Right ventricle myocardium superior (tissue), 1 donor: ENCODE measurements around the gene G6PC1. TPM values are rescaled to one million over a fixed set of nuclear protein-coding genes. Genes with fewer than 3 reads are reported as not detected.
A peak's percentile ranks its signal among the peaks of the same experiment; 100 is the strongest.
"Not testable (repeated sequence)": the region's sequence is repeated elsewhere in the genome, so short reads cannot be mapped to it uniquely, and the experiment has no call there.

Experiments
- ATAC-seq: fragments of 200-7000 bp; cut with Tn5 transposase; one replicate; pipeline ENCODE4 v1.9.1; 2020; ENCODE audit warnings: mild to moderate bottlenecking; ENCODE audit not compliant: poor library complexity
- DNase-seq: peaks from one replicate; pipeline ENCODE4 v3.0.0-alpha.2; 2020
- intact Hi-C: fragments of 100-400 bp; cut with DNase I; formaldehyde crosslinking; loops from one replicate; pipeline ENCODE4 v1.11.2; 2022
- long read RNA-seq: library from polyadenylated mRNA; unstranded; transcript quantifications from one replicate; pipeline ENCODE4 v2.0.0, GENCODE V29; 2021
- total RNA-seq: library from RNA; stranded (reverse); fragmentation: NEBNext Ultra II Directional; extraction: Animal tissue kit (Norgen Biotek cat#: 25700); gene quantifications from one replicate; pipeline ENCODE4 v1.2.1, GENCODE V29; 2021
- donor health status: DM: no; HTN: yes; CAD: no; lungs with severe emphysema.

G6PC1 gene
- not detected for total RNA-seq
- long read RNA-seq: 0 reads

DNA sequence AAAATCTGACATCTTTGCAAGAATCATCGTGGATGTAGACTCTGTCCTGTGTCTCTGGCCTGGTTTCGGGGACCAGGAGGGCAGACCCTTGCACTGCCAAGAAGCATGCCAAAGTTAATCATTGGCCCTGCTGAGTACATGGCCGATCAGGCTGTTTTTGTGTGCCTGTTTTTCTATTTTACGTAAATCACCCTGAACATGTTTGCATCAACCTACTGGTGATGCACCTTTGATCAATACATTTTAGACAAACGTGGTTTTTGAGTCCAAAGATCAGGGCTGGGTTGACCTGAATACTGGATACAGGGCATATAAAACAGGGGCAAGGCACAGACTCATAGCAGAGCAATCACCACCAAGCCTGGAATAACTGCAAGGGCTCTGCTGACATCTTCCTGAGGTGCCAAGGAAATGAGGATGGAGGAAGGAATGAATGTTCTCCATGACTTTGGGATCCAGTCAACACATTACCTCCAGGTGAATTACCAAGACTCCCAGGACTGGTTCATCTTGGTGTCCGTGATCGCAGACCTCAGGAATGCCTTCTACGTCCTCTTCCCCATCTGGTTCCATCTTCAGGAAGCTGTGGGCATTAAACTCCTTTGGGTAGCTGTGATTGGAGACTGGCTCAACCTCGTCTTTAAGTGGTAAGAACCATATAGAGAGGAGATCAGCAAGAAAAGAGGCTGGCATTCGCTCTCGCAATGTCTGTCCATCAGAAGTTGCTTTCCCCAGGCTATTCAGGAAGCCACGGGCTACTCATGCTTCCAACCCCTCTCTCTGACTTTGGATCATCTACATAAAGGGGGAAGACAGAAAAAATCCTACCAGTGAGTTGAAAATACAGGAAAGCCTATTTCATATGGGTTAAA, at the start of gene G6PC1:
TSS of gene G6PC1 (plus strand) at position 340 of the 872 bp plus-strand sequence. CDS start at position 418, 78 bp downstream.
- DNase-seq (no peak), ATAC-seq (no peak)
- intact Hi-C loops: no loop called here

DNA sequence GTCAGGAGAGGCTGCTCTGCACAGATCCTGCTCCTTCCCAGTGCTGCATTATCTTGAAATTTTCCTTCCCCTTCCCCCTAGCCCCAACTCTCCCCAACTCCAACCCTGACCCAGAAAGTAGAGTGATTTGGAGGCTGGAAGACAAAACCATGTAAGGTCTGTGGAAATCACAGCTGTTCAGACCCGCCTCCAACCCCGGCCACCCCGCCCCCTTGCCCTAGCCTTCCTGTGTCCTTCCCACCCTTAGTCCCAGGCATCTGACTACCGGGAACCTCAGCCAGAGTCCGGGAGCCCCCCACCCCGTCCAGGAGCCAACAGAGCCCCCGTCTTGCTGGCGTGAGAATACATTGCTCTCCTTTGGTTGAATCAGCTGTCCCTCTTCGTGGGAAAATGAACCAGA, 49.6 kb upstream of the G6PC1 start, which contains the start of gene AOC3:
TSS of gene AOC3 (plus strand) at position 246 of the 400 bp plus-strand sequence. CDS start at position 391, 145 bp downstream.
- ATAC-seq (peak; percentile 36), DNase-seq (peak; percentile 68)
- intact Hi-C loops: no loop called here

DNA sequence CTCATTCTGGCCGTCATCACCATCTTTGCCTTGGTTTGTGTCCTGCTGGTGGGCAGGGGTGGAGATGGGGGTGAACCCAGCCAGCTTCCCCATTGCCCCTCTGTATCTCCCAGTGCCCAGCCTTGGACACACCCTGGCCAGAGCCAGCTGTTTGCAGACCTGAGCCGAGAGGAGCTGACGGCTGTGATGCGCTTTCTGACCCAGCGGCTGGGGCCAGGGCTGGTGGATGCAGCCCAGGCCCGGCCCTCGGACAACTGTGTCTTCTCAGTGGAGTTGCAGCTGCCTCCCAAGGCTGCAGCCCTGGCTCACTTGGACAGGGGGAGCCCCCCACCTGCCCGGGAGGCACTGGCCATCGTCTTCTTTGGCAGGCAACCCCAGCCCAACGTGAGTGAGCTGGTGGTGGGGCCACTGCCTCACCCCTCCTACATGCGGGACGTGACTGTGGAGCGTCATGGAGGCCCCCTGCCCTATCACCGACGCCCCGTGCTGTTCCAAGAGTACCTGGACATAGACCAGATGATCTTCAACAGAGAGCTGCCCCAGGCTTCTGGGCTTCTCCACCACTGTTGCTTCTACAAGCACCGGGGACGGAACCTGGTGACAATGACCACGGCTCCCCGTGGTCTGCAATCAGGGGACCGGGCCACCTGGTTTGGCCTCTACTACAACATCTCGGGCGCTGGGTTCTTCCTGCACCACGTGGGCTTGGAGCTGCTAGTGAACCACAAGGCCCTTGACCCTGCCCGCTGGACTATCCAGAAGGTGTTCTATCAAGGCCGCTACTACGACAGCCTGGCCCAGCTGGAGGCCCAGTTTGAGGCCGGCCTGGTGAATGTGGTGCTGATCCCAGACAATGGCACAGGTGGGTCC, 49.0 kb upstream of the G6PC1 start:
- DNase-seq, intact Hi-C loops, ATAC-seq: not testable (repeated sequence)

DNA sequence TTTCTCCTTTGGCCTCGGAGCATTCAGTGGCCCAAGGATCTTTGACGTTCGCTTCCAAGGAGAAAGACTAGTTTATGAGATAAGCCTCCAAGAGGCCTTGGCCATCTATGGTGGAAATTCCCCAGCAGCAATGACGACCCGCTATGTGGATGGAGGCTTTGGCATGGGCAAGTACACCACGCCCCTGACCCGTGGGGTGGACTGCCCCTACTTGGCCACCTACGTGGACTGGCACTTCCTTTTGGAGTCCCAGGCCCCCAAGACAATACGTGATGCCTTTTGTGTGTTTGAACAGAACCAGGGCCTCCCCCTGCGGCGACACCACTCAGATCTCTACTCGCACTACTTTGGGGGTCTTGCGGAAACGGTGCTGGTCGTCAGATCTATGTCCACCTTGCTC, 48.2 kb upstream of the G6PC1 start:
- DNase-seq: no peak
- intact Hi-C loops: no loop called here
- no peak for ATAC-seq

DNA sequence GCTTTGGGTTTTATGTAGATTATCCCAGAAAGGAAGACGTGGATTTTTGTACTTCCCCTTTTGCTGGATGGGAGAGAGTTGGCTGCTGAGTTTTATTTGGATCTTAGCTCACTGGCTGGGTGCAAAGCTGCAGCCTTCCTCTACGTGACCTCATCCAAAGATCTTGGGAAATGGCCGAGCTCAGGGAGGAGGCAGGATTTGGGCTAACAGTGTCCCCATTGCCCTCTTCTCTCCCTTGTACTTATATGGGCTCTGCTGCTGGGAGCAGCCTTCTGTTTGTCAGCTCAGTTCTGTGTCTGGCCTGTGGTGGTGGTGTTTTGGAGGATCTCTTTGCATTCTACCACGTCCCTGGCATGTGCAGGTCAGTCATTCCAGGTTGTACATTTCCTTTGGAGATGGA, 47.6 kb upstream of the G6PC1 start:
- DNase-seq (no peak), ATAC-seq (no peak)
- intact Hi-C loops: no loop called here

DNA sequence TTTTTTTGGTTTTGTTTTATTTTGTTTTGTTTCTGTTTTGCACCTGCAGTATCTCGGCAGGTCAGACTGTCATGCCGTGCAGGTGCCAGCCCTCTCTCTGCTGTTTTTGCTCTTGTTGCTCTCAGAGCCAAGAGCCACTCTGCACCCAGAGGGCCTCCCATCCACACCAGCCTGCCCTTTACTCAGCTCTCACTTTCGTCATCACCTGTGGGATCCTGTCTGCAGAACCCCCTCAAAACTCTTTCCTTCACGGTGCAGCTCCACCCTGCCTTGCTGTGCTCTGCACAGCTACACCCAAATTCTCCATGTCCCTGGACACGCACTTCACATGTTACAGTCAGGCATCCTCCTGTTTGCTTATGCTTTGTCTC, 47.0 kb upstream of the G6PC1 start:
- ATAC-seq: no peak
- DNase-seq: no peak
- intact Hi-C loops: no loop called here

DNA sequence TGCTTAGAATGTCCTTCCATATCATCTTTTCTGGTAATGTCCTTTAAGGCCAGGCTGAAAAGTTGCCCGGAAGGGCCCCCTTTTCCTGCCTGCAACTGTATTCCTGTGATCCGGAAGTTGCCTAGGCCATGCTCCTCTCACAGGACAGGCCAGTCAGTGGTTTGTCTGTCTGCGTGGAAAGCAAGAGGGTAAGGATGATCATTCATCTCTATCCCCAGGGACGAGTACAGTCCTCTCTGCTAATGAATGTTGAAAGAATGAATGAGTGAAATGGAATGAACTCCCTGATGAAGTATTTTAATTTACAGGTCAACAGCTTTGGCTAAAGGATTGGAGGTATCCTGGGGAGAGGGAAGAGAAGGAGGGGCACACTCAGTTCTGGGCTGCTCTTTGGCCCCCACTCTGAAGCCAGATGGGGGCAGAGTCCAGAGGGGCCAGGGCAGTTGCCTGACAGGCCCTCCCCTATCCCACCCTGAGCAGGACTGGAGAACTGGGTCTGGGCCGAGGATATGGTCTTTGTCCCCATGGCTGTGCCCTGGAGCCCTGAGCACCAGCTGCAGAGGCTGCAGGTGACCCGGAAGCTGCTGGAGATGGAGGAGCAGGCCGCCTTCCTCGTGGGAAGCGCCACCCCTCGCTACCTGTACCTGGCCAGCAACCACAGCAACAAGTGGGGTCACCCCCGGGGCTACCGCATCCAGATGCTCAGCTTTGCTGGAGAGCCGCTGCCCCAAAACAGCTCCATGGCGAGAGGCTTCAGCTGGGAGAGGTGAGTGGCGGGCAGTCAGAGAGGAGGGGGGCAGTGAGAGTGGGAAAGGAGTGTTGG, 46.4 kb upstream of the G6PC1 start:
- intact Hi-C loops: no loop called here

DNA sequence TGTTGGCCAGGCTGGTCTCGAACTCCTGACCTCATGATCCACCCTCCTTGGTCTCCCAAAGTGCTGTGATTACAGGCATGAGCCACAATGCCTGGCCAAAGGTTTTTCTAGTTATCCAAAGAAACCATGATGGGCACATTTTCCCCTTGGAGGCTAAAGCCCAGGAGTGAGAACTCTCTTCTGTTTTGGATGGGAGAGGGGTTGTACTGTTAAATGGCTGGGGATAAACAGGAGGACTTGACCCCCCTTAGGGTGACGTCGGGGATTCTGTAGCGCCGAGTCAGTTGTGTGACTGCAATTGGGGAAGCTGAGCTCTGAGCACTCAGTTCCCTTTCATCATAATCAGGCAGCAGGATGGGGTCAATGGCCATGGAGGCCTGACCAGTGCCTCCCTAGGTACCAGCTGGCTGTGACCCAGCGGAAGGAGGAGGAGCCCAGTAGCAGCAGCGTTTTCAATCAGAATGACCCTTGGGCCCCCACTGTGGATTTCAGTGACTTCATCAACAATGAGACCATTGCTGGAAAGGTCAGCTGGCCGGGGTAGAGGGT, 45.5 kb upstream of the G6PC1 start:
- intact Hi-C loops: no loop called here
- DNase-seq: no peak
- no peak for ATAC-seq

More for the DNA sequence above, 46.4 kb upstream of the G6PC1 start:
- no peak for ATAC-seq
- no peak for DNase-seq

DNA sequence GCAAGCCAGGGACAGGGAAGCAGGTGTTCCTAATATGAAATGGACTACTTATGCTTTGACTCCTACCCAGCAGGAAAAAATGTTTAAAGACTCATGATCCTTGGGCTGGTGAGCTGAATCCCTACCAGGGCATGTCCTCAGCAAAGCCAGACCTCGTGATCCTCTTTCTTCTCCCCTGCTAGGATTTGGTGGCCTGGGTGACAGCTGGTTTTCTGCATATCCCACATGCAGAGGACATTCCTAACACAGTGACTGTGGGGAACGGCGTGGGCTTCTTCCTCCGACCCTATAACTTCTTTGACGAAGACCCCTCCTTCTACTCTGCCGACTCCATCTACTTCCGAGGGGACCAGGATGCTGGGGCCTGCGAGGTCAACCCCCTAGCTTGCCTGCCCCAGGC, 44.5 kb upstream of the G6PC1 start:
- intact Hi-C loops, ATAC-seq, DNase-seq: not testable (repeated sequence)

DNA sequence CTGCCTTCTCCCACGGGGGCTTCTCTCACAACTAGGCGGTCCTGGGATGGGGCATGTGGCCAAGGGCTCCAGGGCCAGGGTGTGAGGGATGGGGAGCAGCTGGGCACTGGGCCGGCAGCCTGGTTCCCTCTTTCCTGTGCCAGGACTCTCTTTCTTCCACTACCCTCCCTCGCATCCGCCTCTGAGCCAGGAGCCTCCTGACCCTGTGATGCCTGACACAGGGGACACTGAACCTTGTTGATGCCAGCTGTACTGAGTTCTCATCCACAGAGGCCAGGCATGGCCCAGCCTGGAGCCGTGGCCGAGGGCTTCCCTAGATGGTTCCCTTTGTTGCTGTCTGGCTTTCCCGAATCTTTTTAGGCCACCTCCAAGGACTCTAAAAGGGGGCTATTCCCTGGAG, 44.1 kb upstream of the G6PC1 start:
- ATAC-seq, intact Hi-C loops, DNase-seq: not testable (repeated sequence)

DNA sequence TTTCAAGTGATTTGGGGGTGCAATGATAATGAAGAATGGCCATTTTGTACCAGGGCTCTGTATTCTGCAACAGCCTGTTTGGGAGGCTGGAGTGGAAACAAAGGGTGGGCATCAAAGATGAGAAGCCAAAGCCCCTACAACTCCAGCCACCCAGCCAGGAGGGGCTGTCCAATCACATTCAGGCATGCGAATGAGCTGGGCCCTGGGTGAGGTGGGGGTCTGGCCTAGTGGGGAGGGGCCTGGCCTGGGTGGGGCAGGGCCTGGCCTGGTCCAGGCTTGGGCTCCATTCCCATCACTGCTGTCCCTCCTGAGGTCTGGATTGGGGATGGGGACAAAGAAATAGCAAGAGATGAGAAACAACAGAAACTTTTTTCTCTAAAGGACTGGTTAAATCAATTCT, 43.2 kb upstream of the G6PC1 start:
- DNase-seq (no peak), ATAC-seq (no peak)
- intact Hi-C loops: no loop called here

DNA sequence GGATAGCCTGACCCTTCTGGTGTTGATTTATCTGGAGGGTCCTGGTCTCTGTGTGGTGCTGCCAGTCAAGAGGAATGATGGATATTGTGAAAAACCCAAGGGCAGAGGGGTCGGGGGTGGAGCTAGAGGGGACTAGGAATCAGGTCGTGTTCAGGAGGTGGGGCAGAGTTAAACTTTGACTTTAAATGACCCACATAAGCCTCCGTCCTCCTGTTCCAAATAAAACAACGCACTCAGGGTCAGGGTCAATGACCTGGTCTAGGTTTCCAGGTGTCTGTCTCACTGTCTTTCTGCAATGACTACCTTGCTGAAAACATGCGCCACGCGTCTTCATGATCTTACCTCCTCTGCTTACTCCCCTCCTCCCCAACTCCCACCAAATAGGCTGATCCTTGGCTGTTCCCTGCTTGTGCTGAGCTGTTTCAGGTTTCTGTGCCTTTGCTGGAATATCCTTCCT, 34.9 kb upstream of the G6PC1 start:
- ATAC-seq (no peak), DNase-seq (no peak)
- intact Hi-C loops: no loop called here

DNA sequence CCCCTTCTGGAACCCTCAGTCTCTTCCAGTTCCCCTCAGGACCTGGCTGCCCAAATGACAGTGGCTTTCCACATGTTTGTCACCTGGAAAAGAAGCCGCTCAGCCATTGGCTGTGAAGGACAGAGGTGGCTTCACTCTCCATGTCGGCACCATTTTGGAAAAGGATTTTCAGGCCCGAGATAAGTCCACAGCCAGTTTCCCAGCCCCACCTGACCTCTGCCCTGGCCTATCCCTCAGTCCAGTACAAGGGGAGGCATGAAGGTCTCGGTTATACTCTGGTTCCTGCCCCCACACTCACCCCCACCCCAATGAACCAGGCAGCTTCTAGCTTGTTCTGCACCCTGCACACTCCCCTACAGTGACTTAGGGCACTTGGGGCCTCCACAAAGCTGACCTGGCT, 34.4 kb upstream of the G6PC1 start:
- intact Hi-C loops: no loop called here
- ATAC-seq: no peak

DNA sequence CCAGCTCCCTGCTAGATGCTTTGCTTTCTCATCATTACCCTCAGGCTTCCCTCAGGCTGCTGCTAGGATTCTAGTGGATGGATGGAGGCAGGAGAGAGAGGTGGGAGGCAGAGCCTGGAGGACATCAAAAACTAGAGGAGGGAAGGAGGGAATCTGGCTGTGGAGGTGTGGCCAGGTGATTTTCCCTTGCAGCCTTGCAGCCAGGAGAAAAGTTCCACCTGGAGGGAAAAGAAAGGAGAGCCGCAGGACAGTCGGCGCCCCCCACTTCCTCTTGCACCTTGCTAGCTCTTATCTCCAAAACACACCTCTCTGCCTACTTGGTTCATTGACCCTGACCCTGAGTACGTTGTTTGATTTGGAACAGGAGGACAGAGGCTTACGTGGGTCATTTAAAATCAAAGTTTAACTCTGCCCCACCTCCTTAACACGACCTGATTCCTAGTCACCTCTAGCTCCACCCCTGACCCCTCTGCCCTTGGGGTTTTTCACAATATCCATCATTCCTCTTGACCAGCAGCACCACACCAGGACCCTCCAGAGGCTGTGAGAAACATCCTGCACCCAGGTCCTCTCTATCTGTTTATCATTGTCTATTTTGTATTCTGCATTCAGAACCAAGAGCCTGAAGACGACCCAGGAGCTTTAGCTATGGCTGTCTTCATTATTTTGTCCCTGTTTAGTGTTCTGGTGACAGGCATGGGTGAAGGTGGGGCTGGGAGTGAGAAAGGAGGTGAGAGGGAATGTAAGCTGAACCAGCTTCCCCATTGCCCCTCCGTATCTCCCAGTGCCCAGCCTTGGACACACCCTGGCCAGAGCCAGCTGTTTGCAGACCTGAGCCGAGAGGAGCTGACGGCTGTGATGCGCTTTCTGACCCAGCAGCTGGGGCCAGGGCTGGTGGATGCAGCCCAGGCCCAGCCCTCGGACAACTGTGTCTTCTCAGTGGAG, 33.7 kb upstream of the G6PC1 start:
- no peak for ATAC-seq

More for the DNA sequence above, 34.4 kb upstream of the G6PC1 start:
- no peak for DNase-seq

DNA sequence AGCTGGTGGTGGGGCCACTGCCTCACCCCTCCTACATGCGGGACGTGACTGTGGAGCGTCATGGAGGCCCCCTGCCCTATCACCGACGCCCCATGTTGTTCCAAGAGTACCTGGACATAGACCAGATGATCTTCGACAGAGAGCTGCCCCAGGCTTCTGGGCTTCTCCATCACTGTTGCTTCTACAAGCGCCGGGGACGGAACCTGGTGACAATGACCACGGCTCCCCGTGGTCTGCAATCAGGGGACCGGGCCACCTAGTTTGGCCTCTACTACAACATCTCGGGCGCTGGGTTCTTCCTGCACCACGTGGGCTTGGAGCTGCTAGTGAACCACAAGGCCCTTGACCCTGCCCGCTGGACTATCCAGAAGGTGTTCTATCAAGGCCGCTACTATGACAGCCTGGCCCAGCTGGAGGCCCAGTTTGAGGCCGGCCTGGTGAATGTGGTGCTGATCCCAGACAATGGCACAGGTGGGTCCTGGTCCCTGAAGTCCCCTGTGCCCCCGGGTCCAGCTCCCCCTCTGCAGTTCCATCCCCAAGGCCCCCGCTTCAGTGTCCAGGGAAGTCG, 32.8 kb upstream of the G6PC1 start:
- ATAC-seq, DNase-seq, intact Hi-C loops: not testable (repeated sequence)

More for the DNA sequence above, 33.7 kb upstream of the G6PC1 start:
- intact Hi-C loops: no loop called here
- no peak for DNase-seq

DNA sequence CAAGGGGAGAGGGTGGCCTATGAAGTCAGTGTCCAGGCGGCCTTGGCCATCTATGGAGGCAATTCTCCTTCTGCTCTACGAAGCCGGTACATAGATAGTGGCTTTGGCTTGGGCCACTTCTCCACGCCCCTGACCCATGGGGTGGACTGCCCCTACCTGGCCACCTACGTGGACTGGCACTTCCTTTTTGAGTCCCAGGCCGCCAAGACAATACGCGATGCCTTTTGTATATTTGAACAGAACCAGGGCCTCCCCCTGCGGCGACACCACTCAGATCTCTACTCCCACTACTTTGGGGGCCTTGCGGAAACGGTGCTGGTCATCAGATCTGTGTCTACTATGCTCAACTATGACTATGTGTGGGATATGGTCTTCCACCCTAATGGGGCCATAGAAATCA, 32.3 kb upstream of the G6PC1 start:
- no peak for ATAC-seq

DNA sequence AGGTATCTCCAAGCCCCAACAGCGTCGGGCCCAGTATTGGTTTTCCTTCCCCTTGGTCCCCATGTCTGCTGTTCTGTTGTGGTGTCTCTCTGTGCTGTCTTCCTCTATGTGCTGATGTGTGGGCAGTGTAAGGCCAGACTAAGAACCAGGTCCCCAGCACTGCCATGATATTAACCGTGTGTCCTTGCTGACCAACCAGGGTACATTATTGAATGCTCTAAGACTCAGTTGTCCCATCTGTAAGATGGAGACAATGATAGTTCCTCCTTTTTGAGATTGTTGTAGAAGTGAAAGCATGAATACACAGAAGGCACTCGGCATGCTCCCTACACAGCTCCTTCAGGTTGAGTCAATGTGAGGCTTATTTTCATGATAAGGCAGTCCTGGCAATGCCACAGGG, 29.0 kb upstream of the G6PC1 start:
- no peak for DNase-seq
- intact Hi-C loops: no loop called here
- ATAC-seq: no peak

More for the DNA sequence above, 32.3 kb upstream of the G6PC1 start:
- no peak for DNase-seq
- intact Hi-C loops: no loop called here
